Loucy (cell line): ENCODE results near the gene SHOC2.
A peak's percentile ranks its signal among the peaks of the same experiment; 100 is the strongest.

Experiments used
- H2AFZ ChIP-seq: fragments of 200-600 bp; sonication (generic); 2 replicates; pipeline ENCODE4 v1.6.0; 2016; ENCODE audit warnings: antibody characterized with exemption, mild to moderate bottlenecking, low read length, moderate library complexity
- H3F3A ChIP-seq: fragments of 200-600 bp; 2 replicates; pipeline ENCODE4 v1.6.0; 2016; ENCODE audit warnings: antibody characterized with exemption, low read depth, mild to moderate bottlenecking
- H3K27me3 ChIP-seq: fragments of 200-600 bp; sonication (generic); 2 replicates; pipeline ENCODE4 v1.6.1; 2014; ENCODE audit warnings: low read length, mild to moderate bottlenecking; ENCODE audit not compliant: insufficient read depth, poor library complexity, severe bottlenecking
- H3K36me3 ChIP-seq: fragments of 200-600 bp; sonication (generic); 2 replicates; pipeline ENCODE4 v1.6.1; 2016; ENCODE audit warnings: low read length; ENCODE audit not compliant: insufficient read depth
- H3K4me1 ChIP-seq: fragments of 200-600 bp; sonication (generic); 2 replicates; pipeline ENCODE4 v1.5.1; 2014; ENCODE audit warnings: low read length, mild to moderate bottlenecking; ENCODE audit not compliant: insufficient read depth, poor library complexity, severe bottlenecking
- H3K4me2 ChIP-seq: fragments of 200-600 bp; sonication (generic); 2 replicates; pipeline ENCODE4 v1.6.0; 2014; ENCODE audit warnings: antibody characterized with exemption, low read length, low read depth, mild to moderate bottlenecking; ENCODE audit not compliant: poor library complexity, severe bottlenecking
- H3K4me3 ChIP-seq: fragments of 200-600 bp; sonication (generic); 2 replicates; pipeline ENCODE4 v1.5.1; 2014; ENCODE audit warnings: low read length, mild to moderate bottlenecking, mixed read lengths; ENCODE audit not compliant: poor library complexity, severe bottlenecking
- H3K79me2 ChIP-seq: fragments of 200-600 bp; sonication (generic); 2 replicates; pipeline ENCODE4 v1.6.1; 2014; ENCODE audit warnings: low read length; ENCODE audit not compliant: insufficient read depth
- H3K9ac ChIP-seq: fragments of 200-600 bp; sonication (generic); 2 replicates; pipeline ENCODE4 v1.6.0; 2014; ENCODE audit warnings: mild to moderate bottlenecking, low read depth, low read length, moderate library complexity; ENCODE audit not compliant: poor library complexity, severe bottlenecking
- H3K9me2 ChIP-seq: fragments of 200-600 bp; sonication (generic); replicated peaks from 2 replicates; pipeline ENCODE4 v1.6.1; 2016; ENCODE audit warnings: low read depth, low read length, mixed read lengths
- H3K9me3 ChIP-seq: fragments of 200-600 bp; sonication (generic); 2 replicates; pipeline ENCODE4 v1.6.1; 2014; ENCODE audit warnings: mild to moderate bottlenecking, antibody characterized with exemption, low read length, low read depth; ENCODE audit not compliant: insufficient read depth
- H4K20me1 ChIP-seq: fragments of 200-600 bp; sonication (generic); 2 replicates; pipeline ENCODE4 v1.6.0; 2014; ENCODE audit warnings: antibody characterized with exemption, low read length, mild to moderate bottlenecking; ENCODE audit not compliant: insufficient read depth, poor library complexity, severe bottlenecking
- EZH2phosphoT487 ChIP-seq: fragments of 200-600 bp; IDR thresholded peaks from 2 replicates; pipeline ENCODE4 v1.6.1; 2018; ENCODE audit warnings: antibody characterized with exemption, mild to moderate bottlenecking, moderate library complexity, borderline replicate concordance
- TF ChIP-seq, protein P1 (sequence below): fragments of 200-600 bp; sonication (generic); conservative IDR thresholded peaks from 2 replicates; pipeline ENCODE4 v1.5.1; 2014; ENCODE audit warnings: mild to moderate bottlenecking, antibody characterized with exemption, low read length

SHOC2 gene

DNA sequence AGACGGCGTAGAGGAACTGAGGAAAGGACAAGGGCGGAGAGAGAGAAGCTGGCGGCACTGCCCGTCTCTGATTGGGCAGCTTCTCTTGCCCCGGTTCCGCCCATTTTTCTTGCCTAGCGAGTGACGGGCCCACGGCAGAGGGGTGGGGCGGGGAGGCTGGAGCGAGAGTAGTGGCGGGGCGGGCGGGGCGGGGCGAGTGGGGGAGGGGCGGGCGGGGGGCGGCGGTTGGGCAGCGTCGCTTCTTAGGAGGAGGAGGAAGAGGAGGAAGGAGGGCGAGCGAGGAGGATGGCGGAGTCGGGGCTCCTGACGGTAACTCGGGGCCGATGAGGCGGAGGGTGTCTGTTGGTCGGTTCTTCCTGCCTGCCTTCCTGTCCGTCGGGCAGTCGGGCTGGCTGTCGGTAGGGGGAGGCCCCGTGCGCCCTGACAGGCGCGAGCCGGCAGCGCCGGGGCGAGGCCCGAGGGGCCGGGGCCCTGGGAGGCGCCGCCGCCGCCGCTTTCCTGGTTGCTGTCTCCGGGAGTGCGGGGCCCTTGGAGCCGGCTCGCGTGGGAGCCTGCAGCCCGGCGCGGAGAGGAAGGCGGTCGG lies at the start of gene SHOC2:
TSS of gene SHOC2 (plus strand) at position 256 of the 583 bp plus-strand sequence. CDS start 44,755 bp downstream, outside the sequence.
- TF ChIP-seq, protein P1, sequence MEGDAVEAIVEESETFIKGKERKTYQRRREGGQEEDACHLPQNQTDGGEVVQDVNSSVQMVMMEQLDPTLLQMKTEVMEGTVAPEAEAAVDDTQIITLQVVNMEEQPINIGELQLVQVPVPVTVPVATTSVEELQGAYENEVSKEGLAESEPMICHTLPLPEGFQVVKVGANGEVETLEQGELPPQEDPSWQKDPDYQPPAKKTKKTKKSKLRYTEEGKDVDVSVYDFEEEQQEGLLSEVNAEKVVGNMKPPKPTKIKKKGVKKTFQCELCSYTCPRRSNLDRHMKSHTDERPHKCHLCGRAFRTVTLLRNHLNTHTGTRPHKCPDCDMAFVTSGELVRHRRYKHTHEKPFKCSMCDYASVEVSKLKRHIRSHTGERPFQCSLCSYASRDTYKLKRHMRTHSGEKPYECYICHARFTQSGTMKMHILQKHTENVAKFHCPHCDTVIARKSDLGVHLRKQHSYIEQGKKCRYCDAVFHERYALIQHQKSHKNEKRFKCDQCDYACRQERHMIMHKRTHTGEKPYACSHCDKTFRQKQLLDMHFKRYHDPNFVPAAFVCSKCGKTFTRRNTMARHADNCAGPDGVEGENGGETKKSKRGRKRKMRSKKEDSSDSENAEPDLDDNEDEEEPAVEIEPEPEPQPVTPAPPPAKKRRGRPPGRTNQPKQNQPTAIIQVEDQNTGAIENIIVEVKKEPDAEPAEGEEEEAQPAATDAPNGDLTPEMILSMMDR = no peak
- no peak for TF ChIP-seq EZH2phosphoT487
- peaks cover 34% of the 10 kb centered on the region for H3K4me1 ChIP-seq
- no peaks in the 10 kb centered on the region for H3K9me3 ChIP-seq
- peak within 1 kb of the TSS; percentile 93 for H2AFZ ChIP-seq
- H3K27me3 ChIP-seq = no peaks in the 10 kb centered on the region
- no peaks in the 10 kb centered on the region for H3F3A ChIP-seq
- H3K4me3 ChIP-seq = peak within 1 kb of the TSS; percentile 96
- H3K9me2 ChIP-seq = no peaks in the 10 kb centered on the region
- H3K79me2 ChIP-seq = peaks cover 59% of the 10 kb centered on the region
- peak within 1 kb of the TSS; percentile 94 for H3K4me2 ChIP-seq
- peaks cover 42% of the 10 kb centered on the region for H4K20me1 ChIP-seq
- no peaks in the 10 kb centered on the region for H3K36me3 ChIP-seq
- H3K9ac ChIP-seq = peak within 1 kb of the TSS; percentile 90

DNA sequence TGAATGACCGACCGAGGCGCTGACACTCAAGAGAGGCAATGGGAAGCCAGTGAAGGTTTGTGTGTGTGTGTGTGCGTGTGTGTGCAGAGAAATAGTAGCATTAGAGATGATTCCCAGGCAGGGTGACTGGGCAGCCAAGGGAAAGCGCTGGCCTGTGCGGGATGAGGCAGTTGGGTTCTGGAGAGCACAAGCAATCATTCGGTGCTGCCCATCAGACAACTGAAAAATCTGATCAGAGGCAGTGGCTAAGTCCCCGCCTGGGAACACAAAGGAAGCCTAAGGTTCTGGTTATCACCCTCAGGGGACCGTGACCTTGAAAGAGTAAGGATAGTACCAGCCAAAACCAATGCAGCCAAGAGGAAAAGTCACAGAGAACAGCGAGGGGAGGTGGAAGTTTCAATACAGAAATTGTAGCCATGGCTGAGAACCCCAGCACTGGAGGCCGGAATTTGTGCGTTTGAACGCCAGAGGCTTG lies 48.5 kb upstream of the SHOC2 start:
- Histone ChIP-seq H3K4me2 (peak overlapping the region; percentile 99), H3K79me2 (peaks cover 61% of the 10 kb centered on the region), H2AFZ (no peak overlapping the region), H3K9me3 (no peaks in the 10 kb centered on the region), H3K36me3 (no peaks in the 10 kb centered on the region; the same call in 1 of the 2 replicates), H3F3A (peaks cover 3% of the 10 kb centered on the region; the same call in 1 of the 2 replicates), H3K4me3 (peak overlapping the region; percentile 93), H3K9ac (peak overlapping the region; percentile 90), H3K27me3 (no peaks in the 10 kb centered on the region), H4K20me1 (peaks cover 24% of the 10 kb centered on the region), H3K4me1 (peaks cover 80% of the 10 kb centered on the region), H3K9me2 (no peaks in the 10 kb centered on the region)
- no peak for TF ChIP-seq EZH2phosphoT487
- TF ChIP-seq, protein P1 = no peak

DNA sequence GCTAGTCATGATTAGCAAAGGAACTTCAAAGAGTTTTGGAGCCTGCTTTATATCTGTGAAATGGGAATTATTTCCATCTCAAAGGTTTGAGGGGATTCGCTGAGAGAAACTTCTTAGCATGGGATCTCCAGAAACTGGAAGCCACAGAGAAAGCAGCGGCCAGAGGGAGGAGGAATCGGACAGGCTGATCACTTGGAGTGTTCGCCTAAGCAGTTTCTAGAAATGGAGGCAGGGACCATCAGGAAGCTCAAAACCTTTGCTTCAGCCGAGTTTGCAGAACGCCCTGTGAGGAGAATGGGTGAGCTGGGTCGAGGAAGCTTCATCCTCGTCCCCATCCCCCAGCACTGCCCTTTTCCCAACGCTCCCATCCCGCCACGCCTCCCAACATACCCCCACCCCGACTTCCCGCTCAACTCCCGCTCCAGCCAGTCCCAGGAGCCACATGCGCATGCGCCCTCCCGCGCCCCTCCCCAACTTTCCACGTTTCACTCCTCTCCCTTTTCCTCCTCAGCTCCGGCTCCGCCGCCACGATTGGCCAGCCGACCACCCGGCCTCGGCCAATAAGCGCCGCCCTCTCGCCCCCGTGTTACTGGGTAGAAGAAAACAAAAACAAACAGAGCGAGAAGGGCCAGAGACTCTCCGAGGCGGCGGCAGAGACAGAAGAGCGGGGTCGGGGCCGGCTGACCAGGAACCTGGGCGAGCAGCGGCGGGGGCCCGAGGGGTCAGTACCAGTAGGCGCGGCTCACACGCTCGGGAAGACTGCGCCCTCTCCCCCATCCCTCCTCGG lies 47.9 kb upstream of the SHOC2 start, which contains the start of gene PDCD4:
TSS of gene PDCD4 (plus strand) at position 631 of the 787 bp plus-strand sequence. CDS start 4,100 bp downstream, outside the sequence.
- Histone ChIP-seq H3K79me2 (peaks cover 67% of the 10 kb centered on the region), H4K20me1 (peaks cover 31% of the 10 kb centered on the region), H3F3A (peaks cover 3% of the 10 kb centered on the region; the same call in 1 of the 2 replicates), H3K4me2 (peak within 1 kb of the TSS; percentile 99), H3K4me1 (peaks cover 80% of the 10 kb centered on the region), H3K27me3 (no peaks in the 10 kb centered on the region), H3K36me3 (no peaks in the 10 kb centered on the region; the same call in 1 of the 2 replicates), H3K9ac (peak within 1 kb of the TSS; percentile 90), H3K9me3 (no peaks in the 10 kb centered on the region), H3K4me3 (peak within 1 kb of the TSS; percentile 93), H2AFZ (peak within 1 kb of the TSS; percentile 85), H3K9me2 (no peaks in the 10 kb centered on the region)
- TF ChIP-seq, protein P1 = no peak
- TF ChIP-seq EZH2phosphoT487 = no peak
